Lower leg skin (tissue), 4 donors: ENCODE data around the gene CILP. TPM values are rescaled to one million over a fixed set of nuclear protein-coding genes. Genes with fewer than 3 reads are reported as not detected.

Experiments used
- DNase-seq, 2 donors: peaks; one replicate each; pipeline ENCODE4 v3.0.0-alpha.2; 2019; ENCODE audit warnings: low spot score in 2 of 2
- H3K4me3 ChIP-seq: fragments of 200-600 bp; sonication (generic); 2 replicates; pipeline ENCODE4 v1.5.1; 2017; ENCODE audit warnings: mild to moderate bottlenecking, low read depth; ENCODE audit not compliant: poor library complexity, severe bottlenecking
- CTCF ChIP-seq, 3 donors: fragments of 450-650 bp; IDR thresholded peaks; one replicate each; pipeline ENCODE4 v1.5.1; 2016; ENCODE audit warnings: antibody characterized with exemption in 3 of 3, mild to moderate bottlenecking in 3 of 3, moderate library complexity in 2 of 3
- POLR2A ChIP-seq, 2 donors: fragments of 450-650 bp; IDR thresholded peaks; one replicate each; pipeline ENCODE4 v1.6.1; 2016 to 2017; ENCODE audit warnings: antibody characterized with exemption in 2 of 2, mild to moderate bottlenecking in 1 of 2, moderate library complexity in 1 of 2
- WGBS, 2 donors: methylation state at CpG; one replicate each; pipeline ENCODE4 v1.1.5; 2018; 5-methylcytosine and 5-hydroxymethylcytosine counted together
- intact Hi-C: fragments of 100-400 bp; cut with DNase I; formaldehyde crosslinking; loops from one replicate; pipeline ENCODE4 v1.15.0; 2023; ENCODE audit warnings: low total_unique reads
- total RNA-seq, 4 donors: library from RNA; depleted of rRNA; stranded (reverse); fragments of >200 nt; gene quantifications; one replicate each; pipeline ENCODE4 v1.1.0, GENCODE V29; 2016

CILP gene
- total RNA-seq, 4 donors from 2014 or later, result 3.9 to 66.8 (median 9.3) TPM

- no peak for DNase-seq
- 90% methylated on average over 3 of the region's 3 CpGs for WGBS, 2 donors
- intact Hi-C loops, result no loop called here
- H3K4me3 ChIP-seq, result no peak overlapping the region
- TF ChIP-seq POLR2A (IDR thresholded peaks at IDR 0.05) (no peak), CTCF (IDR thresholded peaks at IDR 0.05) (no peak)
Measured at GRCh38 chr15:65180167-65180566, 31.1 kb downstream of the CILP start.

- WGBS, 2 donors, result 39 to 55% methylated on average over 1 of the region's 1 CpG
- H3K4me3 ChIP-seq, result no peak overlapping the region
- no peak for DNase-seq
- no peak for TF ChIP-seq CTCF (IDR thresholded peaks at IDR 0.05)
- no peak for TF ChIP-seq POLR2A (IDR thresholded peaks at IDR 0.05)
- intact Hi-C loops, result no loop called here
Measured at GRCh38 chr15:65177901-65178300, 33.4 kb downstream of the CILP start.

GRCh38 chr15:65176056-65176455 lies 35.2 kb downstream of the CILP start:
- no peak overlapping the region for H3K4me3 ChIP-seq
- DNase-seq, result no peak
- intact Hi-C loops, result no loop called here
- TF ChIP-seq POLR2A (IDR thresholded peaks at IDR 0.05) (no peak), CTCF (IDR thresholded peaks at IDR 0.05) (no peak)

- intact Hi-C loops, result no loop called here
- TF ChIP-seq POLR2A (IDR thresholded peaks at IDR 0.05), result no peak
- no peak for TF ChIP-seq CTCF (IDR thresholded peaks at IDR 0.05)
- H3K4me3 ChIP-seq, result no peak overlapping the region
- 92% methylated on average over 5 of the region's 5 CpGs for WGBS, 2 donors
- no peak for DNase-seq
Measured at GRCh38 chr15:65175511-65175910, 35.8 kb downstream of the CILP start.

- WGBS, 2 donors, result 78 to 91% methylated on average over 5 of the region's 5 CpGs
- intact Hi-C loops, result no loop called here
- no peak overlapping the region for H3K4me3 ChIP-seq
- TF ChIP-seq POLR2A (IDR thresholded peaks at IDR 0.05) (no peak), CTCF (IDR thresholded peaks at IDR 0.05) (no peak)
- DNase-seq, result no peak
Measured at GRCh38 chr15:65174509-65174908, 36.8 kb downstream of the CILP start.

- no peak for DNase-seq
- TF ChIP-seq CTCF (IDR thresholded peaks at IDR 0.05) (no peak), POLR2A (IDR thresholded peaks at IDR 0.05) (no peak)
- no peak overlapping the region for H3K4me3 ChIP-seq
- 92 to 96% methylated on average over 5 of the region's 5 CpGs for WGBS, 2 donors
- intact Hi-C loops, result no loop called here
Measured at GRCh38 chr15:65172531-65172930, 38.7 kb downstream of the CILP start.
